NOMO-1 (cell line): ENCODE results near the gene DENND11.
"Not testable (repeated sequence)": the region's sequence is repeated elsewhere in the genome, so short reads cannot be mapped to it uniquely, and the experiment has no call there.

Experiments
- DNase-seq, 2 experiments: peaks; one replicate each; lab custom pipeline; 2025; ENCODE audit not compliant: unreplicated experiment in 2 of 2; lab: John Stamatoyannopoulos, UW

The DENND11 gene

DNA sequence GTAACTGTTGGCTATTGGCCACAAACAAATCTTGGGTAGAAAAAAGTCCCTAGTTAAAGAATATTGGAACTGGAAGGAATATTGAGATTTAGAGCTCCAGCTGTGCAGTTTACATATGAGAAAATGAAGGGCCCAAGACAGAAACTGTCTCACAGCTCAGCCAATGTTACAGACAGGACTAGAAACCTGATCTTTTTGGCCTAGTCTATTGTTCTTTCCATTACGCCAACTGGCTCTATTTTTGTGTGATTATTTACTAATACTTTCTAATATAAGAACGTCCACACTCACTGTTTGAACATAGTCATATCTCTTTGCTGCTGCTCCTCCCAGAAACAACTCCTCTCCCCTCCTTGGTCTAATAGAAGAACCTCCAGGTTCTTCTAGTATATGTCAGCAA lies 7.4 kb upstream of the DENND11 start:
- DNase-seq: no peak

DNA sequence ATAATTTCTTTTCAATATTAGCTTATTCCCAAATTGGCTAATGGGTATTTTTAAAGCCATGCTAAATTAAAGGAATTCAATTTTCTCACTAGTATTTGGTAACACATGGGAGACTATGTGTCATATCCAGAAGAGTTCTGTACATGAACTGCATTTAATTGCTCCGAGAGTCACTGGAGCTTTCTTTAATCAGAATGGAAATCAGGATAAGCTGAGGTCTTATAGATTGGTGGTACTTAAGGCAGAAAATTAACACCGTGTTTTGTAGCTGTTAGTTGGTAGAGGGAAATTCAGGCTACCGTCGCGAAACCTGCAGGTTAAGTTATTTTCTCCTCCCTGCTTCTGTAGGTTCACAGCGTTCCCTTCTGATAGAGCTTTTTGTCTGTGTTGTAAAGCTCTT lies 6.4 kb upstream of the DENND11 start, which contains the start of gene WEE2:
TSS of gene WEE2 (plus strand) at position 3 of the 400 bp plus-strand sequence. CDS start 406 bp downstream, outside the sequence.
- no peak for DNase-seq

DNA sequence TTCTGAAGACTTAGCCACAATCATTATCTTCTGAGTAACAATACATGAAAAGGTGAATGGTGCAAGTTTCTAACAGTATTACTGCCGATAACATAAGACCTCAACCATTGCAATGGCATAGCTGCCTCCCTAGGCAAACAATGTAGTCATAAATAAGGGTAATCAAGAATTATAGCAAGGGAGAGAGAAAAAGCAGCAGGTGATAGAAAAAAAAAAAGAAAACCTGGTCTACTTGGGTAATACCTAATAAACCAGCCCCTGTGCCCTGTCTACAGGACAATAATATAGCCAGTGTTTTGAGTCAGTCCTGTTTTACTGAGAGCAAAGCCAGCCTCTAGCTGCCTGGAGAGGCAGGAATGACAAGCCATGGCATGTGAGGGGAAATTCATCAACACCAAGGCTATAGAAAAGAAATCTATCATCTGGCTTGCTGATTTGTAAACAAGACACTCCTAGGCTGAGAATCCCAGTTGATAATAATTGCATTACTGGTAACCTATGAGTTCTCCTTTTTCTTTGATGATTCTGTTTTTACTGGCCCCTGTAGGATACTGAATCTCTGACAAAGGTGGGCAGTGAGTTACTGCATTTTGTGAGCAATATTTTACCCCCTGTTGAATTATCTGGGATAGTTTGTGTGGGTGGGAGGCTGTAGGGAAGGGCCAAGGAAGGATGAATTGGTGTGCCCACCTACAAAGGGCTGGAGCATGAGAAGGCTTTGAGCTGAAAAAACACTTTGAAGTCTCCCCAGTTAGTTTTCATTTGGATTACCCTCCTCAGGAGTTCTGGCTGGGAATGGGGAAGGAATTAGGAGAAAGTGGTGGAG lies 4.5 kb upstream of the DENND11 start:
- DNase-seq: no peak

DNA sequence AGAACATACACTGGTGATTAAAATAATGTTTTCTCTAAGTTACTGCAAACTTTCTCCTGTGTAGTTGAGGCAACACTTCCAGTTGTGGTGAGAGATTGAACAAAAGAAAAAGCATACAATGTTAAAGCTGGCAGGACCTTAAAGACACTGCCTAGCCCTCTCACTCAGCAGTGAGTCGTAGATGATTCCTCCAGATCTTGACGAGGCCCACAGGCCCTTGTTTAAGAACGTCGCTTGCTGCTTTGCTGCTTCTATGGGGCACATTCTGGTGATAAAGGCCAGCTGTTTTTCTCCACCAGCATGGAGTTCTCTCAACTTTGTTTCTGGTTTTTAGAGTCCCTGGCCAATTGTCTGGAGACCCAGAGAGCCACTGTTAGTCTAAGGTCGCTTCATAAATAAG lies 2.8 kb upstream of the DENND11 start:
- no peak for DNase-seq

DNA sequence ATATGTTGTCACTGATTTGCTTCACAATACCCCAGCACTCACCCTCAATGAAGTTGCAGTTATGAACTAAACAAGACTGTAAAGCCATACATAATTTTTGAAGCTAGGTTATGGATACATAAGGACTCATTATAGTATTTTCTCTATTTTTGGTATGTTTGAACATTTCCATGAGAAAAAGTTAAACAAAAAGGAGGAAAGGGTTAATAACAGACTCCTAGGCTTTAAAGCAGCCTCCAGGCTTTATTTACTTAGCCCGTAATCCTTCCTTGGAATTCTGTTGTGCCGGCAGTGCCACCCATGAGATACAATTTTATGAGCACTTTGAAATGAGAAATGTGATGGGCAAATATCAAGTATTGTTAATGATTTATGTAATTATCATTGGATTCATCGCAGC lies 2.1 kb upstream of the DENND11 start:
- no peak for DNase-seq

DNA sequence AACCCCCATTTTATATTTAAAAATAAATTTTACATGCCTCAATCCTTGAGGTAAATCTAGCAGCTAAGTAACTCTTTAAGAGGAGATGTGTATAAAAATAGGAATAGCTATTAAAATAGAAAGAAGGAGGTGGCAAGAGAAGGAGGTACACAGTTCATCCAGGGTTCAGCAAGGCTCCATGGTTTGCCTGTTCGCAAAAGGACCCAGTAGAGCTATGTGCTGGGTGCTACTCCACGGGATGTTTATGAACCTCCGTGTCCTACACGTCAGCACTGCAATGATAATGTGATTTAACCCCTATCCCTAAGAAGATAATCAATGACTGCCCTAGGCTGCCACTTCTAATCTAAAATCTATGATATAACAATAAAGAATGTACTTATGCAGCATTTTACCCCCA lies 926 bp upstream of the DENND11 start:
- no peak for DNase-seq

DNA sequence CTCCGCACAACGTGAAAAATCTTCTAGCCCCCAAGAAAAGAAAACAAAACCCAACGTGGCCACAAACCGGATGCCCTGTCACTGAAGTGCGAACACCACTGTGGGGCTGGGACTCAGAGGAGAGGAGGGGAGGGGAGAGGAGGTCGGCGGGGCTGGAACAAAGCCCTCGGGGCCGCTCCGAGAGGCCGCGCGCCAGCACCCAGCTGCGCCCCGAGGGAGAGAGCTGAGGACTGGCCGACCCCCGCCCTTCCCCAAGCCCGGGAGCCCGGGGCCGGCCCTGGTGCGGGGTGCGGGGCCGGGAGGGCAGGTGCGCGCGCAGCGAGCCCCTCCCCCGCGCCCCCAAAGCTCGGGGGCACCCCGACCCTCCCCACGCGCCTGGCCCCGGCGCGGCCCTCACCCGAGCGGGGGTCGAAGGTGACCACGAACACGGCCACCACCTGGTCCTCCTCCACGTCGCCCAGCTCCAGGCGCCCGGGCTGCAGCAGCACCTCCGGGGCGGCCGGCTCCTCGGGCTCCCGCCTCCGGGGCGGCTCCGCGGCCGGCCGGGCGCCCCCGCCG lies 398 bp downstream of the DENND11 start:
- DNase-seq: no peak

DNA sequence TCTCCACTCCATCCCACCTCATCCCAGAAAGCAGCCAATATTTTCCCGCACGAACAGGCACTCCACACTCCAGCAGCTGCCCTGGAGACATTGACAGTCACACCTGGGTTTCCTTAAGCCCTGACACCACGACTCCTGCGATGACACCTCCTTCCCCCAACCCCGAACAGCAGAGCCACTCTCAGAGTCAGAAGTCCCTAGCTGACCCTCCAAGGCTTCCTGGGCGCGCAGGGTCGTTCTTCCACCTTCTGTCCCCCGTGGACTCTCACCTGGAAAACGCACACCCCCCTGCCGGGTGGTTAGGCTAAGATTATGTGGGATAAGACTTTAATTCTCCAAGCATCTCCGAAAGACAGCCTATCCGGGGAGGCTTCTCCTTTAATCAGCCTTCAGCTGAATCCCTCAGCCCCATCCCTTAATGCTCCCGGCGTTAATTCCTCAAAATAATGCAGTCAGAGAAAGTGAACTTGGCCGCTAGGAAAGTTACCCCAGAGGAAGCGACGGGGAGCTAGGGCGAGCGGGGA lies 1.1 kb downstream of the DENND11 start:
- DNase-seq: no peak

DNA sequence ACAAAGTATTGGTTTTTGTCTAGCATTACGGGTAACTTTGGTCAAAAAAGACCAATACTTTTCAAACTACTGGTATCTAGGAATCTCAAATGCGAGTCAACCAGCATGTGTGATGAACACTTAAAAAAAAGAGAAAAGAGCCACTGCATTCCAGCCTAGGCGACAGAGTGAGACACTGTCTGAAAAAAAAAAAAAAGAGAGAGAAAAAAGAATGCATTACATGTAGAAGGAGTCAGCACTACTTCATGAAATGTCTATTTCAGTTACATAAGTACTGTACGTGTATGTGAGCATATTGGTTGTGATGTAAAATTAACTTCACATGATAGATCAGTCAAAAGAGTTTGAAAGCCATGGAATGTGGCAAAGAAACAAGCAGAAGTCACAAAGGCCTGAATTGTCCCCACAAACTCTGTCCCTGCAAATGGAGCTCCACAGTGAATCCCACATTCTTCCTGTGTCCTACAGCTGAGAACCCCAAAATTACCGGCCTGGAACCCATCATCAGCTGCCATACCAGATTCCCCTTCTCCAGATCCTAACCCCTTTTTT lies 1.6 kb downstream of the DENND11 start:
- no peak for DNase-seq

DNA sequence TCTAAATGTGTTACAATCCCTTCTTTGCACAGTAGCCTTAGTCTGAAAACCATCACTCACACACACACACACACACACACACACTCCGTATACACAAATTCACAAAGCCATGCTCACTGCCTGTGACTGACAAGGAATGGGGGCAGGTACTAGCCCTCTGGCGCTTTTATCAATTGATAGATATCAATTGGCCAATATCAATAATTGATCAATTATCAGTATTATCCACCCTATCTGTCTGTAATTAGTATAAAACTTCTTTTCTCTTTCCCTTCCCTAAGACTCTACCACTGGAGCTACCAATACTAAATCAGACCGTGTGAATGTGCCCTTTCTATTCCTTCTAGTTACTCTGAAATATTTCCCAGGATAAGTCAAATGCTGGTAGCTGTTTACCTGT lies 2.1 kb downstream of the DENND11 start:
- no peak for DNase-seq

DNA sequence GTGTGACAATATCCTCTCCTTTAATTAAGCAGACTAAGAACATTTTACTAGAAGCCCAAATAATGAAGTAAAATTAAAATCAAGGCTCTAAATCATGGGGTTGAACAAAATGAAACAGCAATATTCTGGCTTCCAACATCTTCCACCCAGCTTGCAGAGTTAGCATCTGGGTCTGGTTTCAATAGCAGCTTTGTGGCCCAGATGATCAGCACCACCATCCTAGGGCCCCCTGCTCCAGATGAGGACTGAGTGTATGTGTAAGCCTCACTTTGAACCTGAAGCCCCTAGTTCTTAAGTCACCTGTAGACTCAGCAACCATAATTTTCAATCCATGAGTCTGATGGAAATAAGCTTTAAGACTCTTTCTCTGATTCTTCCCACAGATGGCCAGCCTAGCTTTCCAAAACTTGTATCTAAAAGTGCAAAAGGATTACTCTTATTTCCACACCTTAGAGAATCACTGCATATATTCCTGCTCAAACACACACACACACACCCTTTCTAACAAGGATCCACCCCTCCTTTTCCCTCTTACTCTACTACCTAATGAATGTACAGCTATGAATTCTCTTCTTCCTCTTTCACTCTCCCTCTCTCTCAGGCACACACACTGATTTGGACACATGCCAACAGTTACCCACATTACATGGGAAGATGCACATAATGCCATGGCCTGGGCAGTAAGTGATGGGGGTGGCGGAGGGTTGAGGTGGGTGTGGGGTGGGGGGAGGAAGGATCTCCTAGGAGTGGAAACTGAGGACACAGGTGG lies 3.5 kb downstream of the DENND11 start:
- no peak for DNase-seq

DNA sequence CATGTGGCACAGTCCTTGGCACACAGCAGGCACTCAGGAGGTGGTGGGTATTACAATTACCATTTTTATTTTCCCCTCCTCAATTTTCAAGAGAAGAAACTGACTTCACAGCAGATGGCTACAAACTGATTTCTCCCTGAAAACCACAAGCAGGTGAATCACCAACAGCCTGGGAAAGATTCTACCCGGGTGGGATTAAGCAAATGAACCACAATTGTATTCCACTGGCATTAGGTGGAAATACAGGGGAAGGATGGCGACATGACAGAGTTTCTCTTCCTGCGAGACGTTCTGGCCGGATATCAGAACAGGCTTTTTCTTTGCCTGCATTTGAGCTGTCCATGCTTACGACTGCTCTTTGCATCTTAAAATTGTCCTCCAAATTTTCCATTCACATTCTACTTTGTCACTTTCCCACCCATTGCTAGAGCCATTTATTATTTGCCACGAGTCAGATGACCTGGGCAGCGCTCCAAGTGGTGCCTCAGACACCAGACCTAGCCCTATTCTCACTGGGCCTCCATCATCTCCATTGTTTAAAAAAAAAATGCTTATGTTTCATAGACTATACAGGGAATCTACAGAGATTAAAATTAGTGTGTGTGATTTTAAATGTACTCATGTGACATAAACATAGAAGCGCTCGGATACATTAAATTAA lies 4.6 kb downstream of the DENND11 start:
- no peak for DNase-seq

DNA sequence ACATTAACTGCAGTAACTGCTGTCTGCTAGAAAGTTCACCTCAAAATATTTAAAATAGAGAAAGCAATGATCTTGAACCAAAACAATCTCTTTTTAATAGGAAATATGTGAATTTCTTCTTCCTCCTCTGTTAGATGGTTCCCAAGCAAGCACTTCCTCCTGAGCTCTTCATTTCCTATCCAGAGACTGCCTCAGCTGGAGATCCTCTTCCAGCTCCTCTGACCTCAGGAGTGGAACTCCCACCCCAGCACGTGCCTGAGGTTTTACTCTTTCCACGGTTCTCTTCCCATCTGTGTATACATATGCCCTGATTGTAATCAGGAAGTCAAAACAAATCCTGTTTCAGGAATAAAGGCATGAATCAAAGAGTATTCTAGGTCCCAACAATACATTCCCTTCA lies 5.6 kb downstream of the DENND11 start:
- DNase-seq: no peak

DNA sequence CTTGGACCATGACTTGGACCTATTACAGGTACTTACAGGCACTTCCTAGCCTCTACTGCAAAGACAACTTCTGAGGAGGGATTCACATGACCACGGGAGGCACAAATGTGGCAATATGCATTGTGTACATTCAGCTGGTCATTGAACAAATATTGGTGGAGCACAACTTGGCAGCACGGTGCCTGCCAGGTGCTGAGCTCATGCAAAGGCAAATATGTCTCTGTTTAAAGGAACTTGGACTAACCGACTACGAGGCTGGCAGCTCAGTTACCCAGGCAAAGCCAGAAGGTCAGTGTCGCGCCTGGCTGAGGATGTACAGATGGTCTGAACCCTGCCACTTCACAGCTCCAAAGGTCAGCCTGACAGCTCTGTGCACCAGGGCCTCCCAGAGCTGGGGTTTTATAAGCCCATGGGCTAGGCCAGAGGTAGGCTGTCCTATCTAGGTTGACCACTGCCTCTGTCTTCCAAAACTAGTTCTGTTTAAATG lies 6.1 kb downstream of the DENND11 start:
- DNase-seq: no peak

DNA sequence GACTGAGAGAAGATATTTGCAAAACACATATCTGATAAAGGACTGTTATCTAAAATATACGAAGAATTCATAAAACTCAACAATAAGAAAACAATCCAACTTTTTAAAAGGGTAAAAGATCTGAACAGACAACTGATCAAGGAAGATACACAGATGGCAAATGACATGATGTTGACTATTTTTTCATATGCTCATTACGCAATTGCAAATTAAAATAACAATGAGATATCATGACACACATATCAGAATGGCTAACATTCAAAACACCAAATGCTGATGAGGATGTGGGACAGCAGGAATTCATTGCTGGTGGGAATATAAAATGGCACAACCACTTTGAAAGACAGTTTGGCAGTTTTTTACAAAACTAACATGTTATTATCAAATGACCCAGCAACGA lies 8.9 kb downstream of the DENND11 start:
- no peak for DNase-seq

DNA sequence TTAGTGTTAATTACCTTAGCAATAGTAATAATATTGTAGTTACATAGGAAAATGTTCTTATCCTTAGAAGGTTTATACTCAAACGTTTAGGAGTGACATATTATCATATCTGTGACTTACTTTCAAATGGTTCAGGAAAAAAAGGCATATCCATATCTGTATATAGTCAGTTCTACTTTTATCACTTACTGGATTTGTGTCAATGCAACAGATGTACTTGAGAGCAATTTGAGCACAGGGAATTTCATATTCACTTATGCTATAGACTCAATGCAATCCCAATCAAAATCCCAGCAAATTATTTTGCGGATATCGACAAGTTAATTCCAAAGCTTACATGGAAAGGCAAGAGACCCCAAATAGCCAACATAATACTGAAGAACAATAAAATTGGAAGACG lies 10.0 kb downstream of the DENND11 start:
- DNase-seq: no peak

DNA sequence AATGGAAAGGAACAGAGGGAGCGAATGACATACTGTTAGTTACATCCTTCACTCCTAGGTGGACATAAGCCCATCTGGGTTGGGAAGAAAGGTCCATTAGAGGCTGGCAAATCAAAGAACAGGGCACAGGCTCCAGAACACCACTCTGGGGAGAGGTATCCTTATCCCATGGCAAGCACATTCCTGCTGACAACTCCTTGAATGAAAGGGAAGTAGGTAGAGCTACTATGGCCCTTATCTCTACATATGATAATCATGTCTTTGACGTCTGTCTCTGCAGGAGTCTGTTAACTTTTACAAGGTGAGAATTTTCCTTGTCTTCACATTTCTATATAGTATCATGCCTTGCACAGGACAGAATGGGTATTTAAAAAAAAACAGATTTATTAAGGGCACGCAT lies 10.4 kb downstream of the DENND11 start:
- no peak for DNase-seq

DNA sequence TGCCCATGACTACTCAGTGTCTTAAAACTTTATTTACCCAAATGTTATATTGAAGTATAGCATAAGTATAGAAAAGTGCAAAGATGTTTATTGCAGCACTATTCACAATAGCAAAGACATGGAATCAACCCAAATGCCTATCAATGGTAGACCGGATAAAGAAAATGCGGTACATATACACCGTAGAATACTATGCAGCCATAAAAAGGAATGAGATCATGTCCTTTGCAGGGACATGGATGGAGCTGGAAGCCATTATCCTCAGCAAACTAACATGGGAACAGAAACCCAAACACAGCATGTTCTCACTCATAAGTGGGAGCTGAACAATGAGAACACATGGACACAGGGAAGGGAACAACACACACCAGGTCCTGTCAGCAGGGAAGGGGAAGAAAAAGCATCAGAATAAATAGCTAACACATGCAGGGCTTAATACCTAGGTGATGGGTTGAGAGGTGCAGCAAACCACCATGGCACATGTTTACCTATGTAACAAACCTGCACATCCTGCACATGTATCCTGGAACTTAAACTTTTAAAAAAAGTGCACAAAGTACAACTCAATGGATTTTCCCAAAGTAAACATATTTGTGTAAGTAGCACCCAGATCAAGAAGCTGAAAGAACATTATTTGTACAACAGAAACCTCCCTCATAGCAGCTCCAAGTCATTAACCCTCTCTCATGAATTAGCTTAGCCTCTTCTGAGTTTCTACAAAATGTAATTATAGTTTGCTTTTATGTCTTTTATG lies 12.7 kb downstream of the DENND11 start:
- DNase-seq: not testable (repeated sequence)

DNA sequence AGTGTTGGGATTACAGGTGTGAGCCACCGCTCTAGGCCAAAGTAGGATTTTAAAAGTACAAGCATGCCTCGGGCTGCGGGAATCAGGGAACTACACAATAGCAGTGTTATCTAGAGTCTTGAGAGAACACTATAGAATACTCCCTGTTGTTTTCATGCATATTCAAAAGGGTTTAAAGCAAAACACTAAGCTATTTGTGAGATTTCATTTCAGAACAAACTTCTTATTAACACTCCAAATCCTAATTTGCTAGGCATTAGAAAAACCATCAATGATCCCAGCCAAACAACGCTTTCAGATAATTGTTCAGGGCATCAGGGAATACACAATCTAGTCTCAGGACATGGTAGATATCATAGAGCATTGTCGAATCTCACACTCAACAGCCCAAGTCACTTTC lies 13.9 kb downstream of the DENND11 start:
- no peak for DNase-seq

DNA sequence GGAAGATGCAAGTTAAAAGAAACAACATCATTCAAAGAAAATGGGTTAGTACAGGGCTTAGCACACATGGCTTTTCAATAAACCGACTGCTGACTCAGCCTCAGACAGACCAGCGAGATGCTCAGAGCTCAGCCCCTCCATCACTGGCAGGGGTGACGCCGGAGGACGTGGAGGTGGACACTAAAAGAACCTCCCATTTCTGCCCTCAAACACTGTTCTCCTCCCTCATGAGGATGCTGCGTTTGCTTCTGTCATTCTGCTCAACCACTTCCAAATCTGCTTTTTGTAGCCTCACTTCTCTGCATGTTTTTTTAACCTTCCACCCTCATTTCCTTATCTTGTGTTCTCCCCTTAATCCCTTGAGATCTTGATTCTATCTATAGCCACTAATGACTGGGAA lies 15.3 kb downstream of the DENND11 start:
- no peak for DNase-seq
